WTC11 (cell line): ENCODE measurements around the gene GNS. TPM values are rescaled to one million over a fixed set of nuclear protein-coding genes. Genes with fewer than 3 reads are reported as not detected.

ENCODE experiments used
- ATAC-seq: fragments of 200-7000 bp; cut with Tn5 transposase; 2 replicates; pipeline ENCODE4 v1.10.0; 2021; ENCODE audit warnings: mild to moderate bottlenecking, moderate library complexity
- CTCF ChIA-PET: fragments of 300-600 bp; sonication (Branson Sonifier 250); formaldehyde crosslinking; loops from one replicate; lab custom pipeline; 2021; ENCODE audit warnings: antibody characterized with exemption; lab: Charles Lee
- POLR2A ChIA-PET: fragments of 350-600 bp; sonication (Branson Sonifier 250); formaldehyde crosslinking; loops from one replicate; lab custom pipeline; 2021; ENCODE audit warnings: antibody characterized with exemption; lab: Charles Lee
- DNase-seq: peaks from one replicate; pipeline ENCODE4 v3.0.0; 2021; ENCODE audit warnings: low spot score
- H3K27ac Mint-ChIP-seq: 2 replicates; pipeline ENCODE4 v1.8.0; 2021; ENCODE audit warnings: mixed read lengths
- H3K27me3 Mint-ChIP-seq: 2 replicates; pipeline ENCODE4 v1.8.0; 2021; ENCODE audit warnings: low read depth, mild to moderate bottlenecking, moderate library complexity, mixed read lengths
- H3K36me3 Mint-ChIP-seq: 2 replicates; pipeline ENCODE4 v1.8.0; 2021; ENCODE audit warnings: mixed read lengths
- H3K4me1 Mint-ChIP-seq: 2 replicates; pipeline ENCODE4 v1.8.0; 2022; ENCODE audit warnings: mixed read lengths
- H3K4me3 Mint-ChIP-seq: 2 replicates; pipeline ENCODE4 v1.8.0; 2021; ENCODE audit warnings: mild to moderate bottlenecking, moderate library complexity, mixed read lengths
- H3K9me3 Mint-ChIP-seq: 2 replicates; pipeline ENCODE4 v1.8.0; 2021; ENCODE audit warnings: mixed read lengths
- AR ChIP-seq: fragments of 250-450 bp; sonication (Bioruptor Pico); IDR thresholded peaks from 2 replicates; pipeline ENCODE4 v1.9.0; 2021; ENCODE audit warnings: mild to moderate bottlenecking
- ARID4B ChIP-seq: sonication (generic); formaldehyde crosslinking; IDR thresholded peaks from 2 replicates; pipeline ENCODE4 v1.8.0; 2023; ENCODE audit warnings: missing genetic modification reagents, mild to moderate bottlenecking, borderline replicate concordance
- ATF6 ChIP-seq: sonication (generic); formaldehyde crosslinking; IDR thresholded peaks from 2 replicates; pipeline ENCODE4 v1.8.1; 2023; ENCODE audit warnings: mild to moderate bottlenecking, missing genetic modification reagents
- CREM ChIP-seq: sonication (generic); formaldehyde crosslinking; IDR thresholded peaks from 2 replicates; pipeline ENCODE4 v1.8.1; 2022; ENCODE audit warnings: mild to moderate bottlenecking, missing genetic modification reagents, moderate library complexity
- E2F1 ChIP-seq: sonication (generic); formaldehyde crosslinking; IDR thresholded peaks from 2 replicates; pipeline ENCODE4 v1.8.0; 2022; ENCODE audit warnings: mild to moderate bottlenecking, missing genetic modification reagents
- E2F4 ChIP-seq: sonication (generic); formaldehyde crosslinking; IDR thresholded peaks from 2 replicates; pipeline ENCODE4 v1.8.1; 2022; ENCODE audit warnings: low read depth, mild to moderate bottlenecking, moderate library complexity, missing genetic modification reagents, borderline replicate concordance
- JAZF1 ChIP-seq: fragments of 250-450 bp; sonication (Bioruptor Pico); IDR thresholded peaks from 2 replicates; pipeline ENCODE4 v1.9.0; 2021; ENCODE audit warnings: moderate library complexity, mild to moderate bottlenecking, inconsistent platforms
- KAT7 ChIP-seq: sonication (generic); formaldehyde crosslinking; IDR thresholded peaks from 2 replicates; pipeline ENCODE4 v1.8.1; 2023; ENCODE audit warnings: missing genetic modification reagents, mild to moderate bottlenecking, borderline replicate concordance
- NFE2L1 ChIP-seq: sonication (generic); formaldehyde crosslinking; IDR thresholded peaks from 2 replicates; pipeline ENCODE4 v1.8.1; 2023; ENCODE audit warnings: missing genetic modification reagents
- NR1H2 ChIP-seq: sonication (generic); formaldehyde crosslinking; IDR thresholded peaks from 2 replicates; pipeline ENCODE4 v1.9.0; 2021; ENCODE audit warnings: mild to moderate bottlenecking, moderate library complexity, missing genetic modification reagents
- NR3C1 ChIP-seq: sonication (generic); formaldehyde crosslinking; conservative IDR thresholded peaks from 2 replicates; pipeline ENCODE4 v1.8.1; 2023; ENCODE audit warnings: low read depth, mild to moderate bottlenecking, missing genetic modification reagents
- PRDM15 ChIP-seq: sonication (generic); formaldehyde crosslinking; IDR thresholded peaks from 2 replicates; pipeline ENCODE4 v1.8.0; 2022; ENCODE audit warnings: missing genetic modification reagents
- PRRX2 ChIP-seq: fragments of 250-450 bp; sonication (Bioruptor Pico); IDR thresholded peaks from 2 replicates; pipeline ENCODE4 v1.8.0; 2021; ENCODE audit warnings: mild to moderate bottlenecking
- SP1 ChIP-seq: sonication (generic); formaldehyde crosslinking; conservative IDR thresholded peaks from 2 replicates; pipeline ENCODE4 v1.8.1; 2022; ENCODE audit warnings: missing genetic modification reagents
- TCF7 ChIP-seq: sonication (generic); formaldehyde crosslinking; IDR thresholded peaks from 2 replicates; pipeline ENCODE4 v1.8.0; 2022; ENCODE audit warnings: mild to moderate bottlenecking, low read depth, missing genetic modification reagents, moderate library complexity
- TEAD1 ChIP-seq: sonication (generic); formaldehyde crosslinking; IDR thresholded peaks from 2 replicates; pipeline ENCODE4 v1.8.0; 2022; ENCODE audit warnings: mild to moderate bottlenecking, missing genetic modification reagents
- TEAD4 ChIP-seq: sonication (generic); formaldehyde crosslinking; IDR thresholded peaks from 2 replicates; pipeline ENCODE4 v1.8.0; 2022; ENCODE audit warnings: mild to moderate bottlenecking, missing genetic modification reagents
- TP53 ChIP-seq: sonication (generic); formaldehyde crosslinking; IDR thresholded peaks from 2 replicates; pipeline ENCODE4 v1.8.1; 2023; ENCODE audit warnings: mild to moderate bottlenecking, missing genetic modification reagents
- ZNF396 ChIP-seq: fragments of 250-450 bp; sonication (Bioruptor Pico); IDR thresholded peaks from 2 replicates; pipeline ENCODE4 v1.8.0; 2021; ENCODE audit warnings: mild to moderate bottlenecking, moderate library complexity, borderline replicate concordance
- ZNF416 ChIP-seq: fragments of 250-450 bp; sonication (Bioruptor Pico); IDR thresholded peaks from 2 replicates; pipeline ENCODE4 v1.9.0; 2021; ENCODE audit warnings: mild to moderate bottlenecking, inconsistent platforms
- ZNF423 ChIP-seq: fragments of 250-450 bp; sonication (Bioruptor Pico); IDR thresholded peaks from 2 replicates; pipeline ENCODE4 v2.1.2; 2022; ENCODE audit warnings: mild to moderate bottlenecking, moderate library complexity
- total RNA-seq: library from RNA; stranded (reverse); gene quantifications from 3 replicates; pipeline ENCODE4 v1.2.3, GENCODE V29; 2021

The GNS gene
- total RNA-seq, 1 experiment from 2014 or later, result 24.7 TPM

- TF ChIP-seq CREM (no peak), ZNF423 (CRISPR knock-in tag) (no peak), TP53 (CRISPR knock-in tag) (no peak; the same call in 1 of the 2 replicates), TCF7 (CRISPR knock-in tag) (no peak), KAT7 (CRISPR knock-in tag) (no peak), ATF6 (CRISPR knock-in tag) (no peak), TEAD4 (CRISPR knock-in tag) (no peak), ZNF396 (CRISPR knock-in tag) (no peak), SP1 (CRISPR knock-in tag) (peak; percentile 95), TEAD1 (CRISPR knock-in tag) (0 out of 2 replicates have a peak, but pooled peaks have one; percentile 49)
These were observed at the start of gene GNS (continued) for GRCh38 chr12:64759035-64759894.

- ChIA-PET POLR2A (no interaction called here), CTCF (interaction anchor here (2.4 kb wide), 1 partner anchor 12 kb away, joined by 12 read pairs; no protein-coding TSS in a partner anchor)
- no peak for DNase-seq
- Mint-ChIP-seq H3K9me3 (no peaks in the 10 kb centered on the region), H3K4me1 (no peaks in the 10 kb centered on the region), H3K36me3 (no peaks in the 10 kb centered on the region), H3K27me3 (no peaks in the 10 kb centered on the region; the same call in 1 of the 2 replicates), H3K4me3 (no peak overlapping the region), H3K27ac (no peak overlapping the region)
- ATAC-seq, result no peak
- no peak for TF ChIP-seq E2F4 (CRISPR knock-in tag)
- TF ChIP-seq ARID4B (CRISPR knock-in tag), result no peak
- TF ChIP-seq E2F1 (CRISPR knock-in tag), result no peak
- no peak for TF ChIP-seq NR3C1 (CRISPR knock-in tag)
- TF ChIP-seq AR (CRISPR knock-in tag), result no peak
- TF ChIP-seq PRDM15 (CRISPR knock-in tag), result no peak
- no peak for TF ChIP-seq TCF7 (CRISPR knock-in tag)
- TF ChIP-seq JAZF1, result no peak
- TF ChIP-seq NR1H2 (CRISPR knock-in tag), result no peak
- no peak for TF ChIP-seq ZNF416 (CRISPR knock-in tag)
- TF ChIP-seq TEAD1 (CRISPR knock-in tag), result no peak
- no peak for TF ChIP-seq NFE2L1 (CRISPR knock-in tag)
- no peak for TF ChIP-seq PRRX2 (CRISPR knock-in tag)
These were observed 48.9 kb upstream of the GNS start for GRCh38 chr12:64808110-64808509.
